GM19395 (cell line): ENCODE data around the gene C12orf56.
"Not testable (repeated sequence)": the region's sequence is repeated elsewhere in the genome, so short reads cannot be mapped to it uniquely, and the experiment has no call there.

Experiments used
- ATAC-seq: cut with Tn5 transposase; IDR thresholded peaks from one replicate; pipeline ENCODE4 v1.9.1; 2021; ENCODE audit warnings: mild to moderate bottlenecking, moderate library complexity; ENCODE audit not compliant: unreplicated experiment

The C12orf56 gene

GRCh38 chr12:64240781-64241180, 149.8 kb downstream of the C12orf56 start:
- no peak for ATAC-seq

- ATAC-seq, result no peak
These were observed 153.2 kb downstream of the C12orf56 start for GRCh38 chr12:64237382-64237781.

GRCh38 chr12:64236549-64236948, 154.0 kb downstream of the C12orf56 start:
- ATAC-seq, result no peak

GRCh38 chr12:64232196-64232595, 158.4 kb downstream of the C12orf56 start:
- ATAC-seq, result no peak

- no peak for ATAC-seq
These were observed 160.8 kb downstream of the C12orf56 start for GRCh38 chr12:64229796-64230195.

GRCh38 chr12:64229240-64229639, 161.3 kb downstream of the C12orf56 start:
- ATAC-seq, result no peak

- no peak for ATAC-seq
These were observed 164.9 kb downstream of the C12orf56 start for GRCh38 chr12:64225626-64226025.

- ATAC-seq, result peak; percentile 94
These were observed 168.4 kb downstream of the C12orf56 start, which contains the start of gene KICS2 for GRCh38 chr12:64222009-64222765. Gene KICS2 (minus strand): TSS chr12:64222296. CDS start chr12:64222237, 59 bp downstream.

- peak; percentile 35 for ATAC-seq
These were observed 168.9 kb downstream of the C12orf56 start for GRCh38 chr12:64221651-64222008.

- ATAC-seq, result no peak
These were observed 170.5 kb downstream of the C12orf56 start for GRCh38 chr12:64220046-64220445.

- ATAC-seq, result no peak
These were observed 171.4 kb downstream of the C12orf56 start for GRCh38 chr12:64219145-64219544.

- ATAC-seq, result peak; percentile 21
These were observed 172.0 kb downstream of the C12orf56 start for GRCh38 chr12:64218597-64218996.

GRCh38 chr12:64217643-64218042, 172.9 kb downstream of the C12orf56 start:
- ATAC-seq, result not testable (repeated sequence)

- no peak for ATAC-seq
These were observed 174.3 kb downstream of the C12orf56 start for GRCh38 chr12:64216239-64216638.
